DMS114 treated with DMSO at 0.1 percent for 48 hours (cell line): ENCODE measurements around the gene CALN1.
"Not testable (repeated sequence)": the region's sequence is repeated elsewhere in the genome, so short reads cannot be mapped to it uniquely, and the experiment has no call there.

Source experiments
- DNase-seq: peaks from one replicate; lab custom pipeline; 2025; ENCODE audit not compliant: unreplicated experiment; lab: John Stamatoyannopoulos, UW

The CALN1 gene

GRCh38 chr7:71824006-71824760, 588.0 kb downstream of the CALN1 start:
- DNase-seq: no peak

DNA sequence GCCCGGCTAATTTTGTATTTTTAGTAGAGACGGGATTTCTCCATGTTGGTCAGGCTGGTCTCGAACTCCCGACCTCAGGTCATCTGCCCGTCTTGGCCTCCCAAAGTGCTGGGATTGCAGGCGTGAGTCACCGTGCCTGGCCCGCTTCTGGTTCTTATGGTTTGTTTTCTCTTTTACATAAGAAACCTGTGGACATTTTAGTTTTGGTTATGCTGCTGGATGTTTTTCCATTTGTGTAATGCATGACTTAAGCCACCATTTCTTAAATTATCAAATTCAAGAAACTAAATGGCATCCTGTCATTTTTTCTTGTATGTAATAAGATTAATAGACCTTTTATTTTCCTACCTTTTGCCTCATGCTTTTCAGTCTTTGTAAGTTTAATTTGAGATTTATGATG, 589.7 kb downstream of the CALN1 start:
- not testable (repeated sequence) for DNase-seq

DNA sequence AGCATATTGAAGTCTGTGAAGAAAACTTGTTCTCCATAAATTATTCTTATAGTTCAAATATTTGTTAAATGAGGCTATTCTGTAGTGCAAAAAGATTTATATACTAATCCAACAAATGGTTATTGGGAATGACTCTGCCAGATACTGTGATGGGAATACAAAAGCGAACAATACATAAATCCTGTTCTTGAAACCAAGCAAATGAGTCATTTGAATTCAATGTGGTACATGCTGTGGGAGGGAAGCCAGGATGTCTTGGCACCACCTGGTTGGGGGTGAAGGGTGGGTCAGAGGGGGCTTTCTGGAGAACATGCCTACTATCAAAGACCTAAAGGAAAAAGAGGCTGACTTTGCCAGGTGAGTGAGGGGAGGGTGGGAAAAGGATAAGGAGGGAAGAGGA, 594.2 kb downstream of the CALN1 start:
- no peak for DNase-seq

GRCh38 chr7:71808115-71808514, 604.0 kb downstream of the CALN1 start:
- DNase-seq: no peak

- DNase-seq: no peak
Observed at GRCh38 chr7:71804256-71804655, 607.9 kb downstream of the CALN1 start.

DNA sequence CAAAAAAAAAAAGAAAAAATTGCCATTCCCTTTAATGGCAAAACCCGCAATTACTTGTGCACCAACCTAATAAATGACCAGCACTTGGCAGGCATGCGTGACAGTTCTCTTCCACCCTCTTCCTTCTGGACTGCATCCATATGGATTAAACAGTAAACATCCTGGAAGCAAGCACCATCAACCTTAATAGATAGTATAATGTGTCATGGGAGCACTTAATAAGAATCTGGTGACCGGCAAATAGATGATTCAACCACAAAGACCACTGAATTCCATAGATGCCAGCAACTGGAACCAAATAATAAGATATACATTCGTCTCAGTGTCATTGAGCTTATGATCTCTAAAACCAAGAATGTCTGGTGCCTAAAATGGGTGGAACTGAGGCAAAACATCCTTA, 610.2 kb downstream of the CALN1 start:
- no peak for DNase-seq

DNA sequence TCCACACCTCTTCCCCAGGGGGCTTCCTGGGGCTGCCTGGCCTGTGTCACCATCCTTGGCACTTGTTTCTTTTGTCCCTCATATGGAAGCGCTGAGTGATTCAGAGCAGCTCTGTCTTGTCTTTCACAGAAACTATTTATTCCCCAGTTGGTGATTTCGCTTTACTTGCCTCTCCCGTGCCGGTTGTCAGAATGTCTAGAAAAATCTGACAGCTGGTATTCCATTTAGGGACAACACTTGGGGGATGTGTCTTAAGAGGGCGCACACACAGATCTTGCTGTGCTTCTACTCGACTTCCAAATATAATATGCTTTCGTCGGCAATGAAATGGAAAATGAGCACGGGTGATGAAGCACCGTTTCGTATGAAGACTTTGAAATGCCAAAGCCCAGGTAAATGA, 611.8 kb downstream of the CALN1 start:
- no peak for DNase-seq

DNA sequence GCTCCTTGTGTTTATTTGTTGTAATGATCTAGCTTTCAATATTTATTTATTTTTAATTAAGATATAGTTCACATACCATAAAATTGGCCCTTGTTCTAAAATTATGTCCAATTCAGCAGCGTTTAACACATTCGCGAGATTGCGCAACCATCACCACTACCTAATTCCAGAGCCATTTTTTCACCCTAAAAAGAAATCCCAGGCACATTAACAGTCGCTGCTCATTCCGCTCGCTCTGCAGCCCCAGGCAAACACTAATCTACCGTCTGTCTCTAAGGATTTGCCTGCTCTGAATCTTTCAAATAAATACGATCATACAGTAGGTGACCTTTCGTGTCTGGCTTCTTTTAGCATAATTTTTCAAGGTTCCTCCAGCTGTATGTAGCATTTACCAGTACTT, 616.7 kb downstream of the CALN1 start:
- DNase-seq: no peak

DNA sequence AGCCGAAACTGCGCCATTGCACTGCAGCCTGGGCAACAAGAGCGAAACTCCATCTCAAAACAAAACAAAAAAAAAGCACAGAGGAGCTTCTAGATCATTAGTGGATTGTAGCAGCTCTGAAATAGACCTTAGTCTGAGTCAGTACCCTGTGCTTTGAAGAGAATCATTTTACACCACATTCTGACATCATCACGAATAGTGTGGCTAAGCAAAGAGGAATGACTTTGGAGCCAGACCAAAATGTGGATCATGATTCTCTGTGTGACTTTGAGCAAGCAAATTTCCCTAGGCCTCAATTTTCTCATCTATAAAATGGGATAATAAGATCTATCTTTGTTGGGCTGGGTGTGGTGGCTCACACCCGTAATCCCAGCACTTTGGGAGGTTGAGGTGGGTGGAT, 618.9 kb downstream of the CALN1 start:
- DNase-seq: no peak

- no peak for DNase-seq
Observed at GRCh38 chr7:71787513-71787912, 624.6 kb downstream of the CALN1 start.

- no peak for DNase-seq
Observed at GRCh38 chr7:71785216-71785615, 626.9 kb downstream of the CALN1 start.

- no peak for DNase-seq
Observed at GRCh38 chr7:71784781-71785180, 627.4 kb downstream of the CALN1 start.

DNA sequence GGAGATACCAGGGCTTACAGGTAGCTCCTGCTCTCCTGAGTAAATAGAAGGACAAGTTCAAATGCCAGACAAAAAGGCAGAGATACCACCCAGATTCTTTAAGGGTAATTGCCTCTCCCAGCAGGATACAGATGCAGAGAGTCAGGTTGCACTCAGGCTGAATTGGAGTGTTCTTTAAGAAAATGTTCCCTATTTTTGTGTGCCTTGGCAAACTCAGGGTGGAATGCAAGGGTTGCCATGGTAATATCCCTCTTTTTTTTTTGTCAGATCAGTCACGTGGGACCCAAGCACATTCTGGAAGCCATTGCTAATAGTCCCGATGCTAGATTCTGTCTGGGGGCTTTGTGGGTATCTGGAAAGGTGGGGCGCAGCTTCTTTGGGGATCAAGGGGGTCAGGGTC, 628.0 kb downstream of the CALN1 start:
- DNase-seq: no peak

- DNase-seq: no peak
Observed at GRCh38 chr7:71783779-71784178, 628.4 kb downstream of the CALN1 start.

DNA sequence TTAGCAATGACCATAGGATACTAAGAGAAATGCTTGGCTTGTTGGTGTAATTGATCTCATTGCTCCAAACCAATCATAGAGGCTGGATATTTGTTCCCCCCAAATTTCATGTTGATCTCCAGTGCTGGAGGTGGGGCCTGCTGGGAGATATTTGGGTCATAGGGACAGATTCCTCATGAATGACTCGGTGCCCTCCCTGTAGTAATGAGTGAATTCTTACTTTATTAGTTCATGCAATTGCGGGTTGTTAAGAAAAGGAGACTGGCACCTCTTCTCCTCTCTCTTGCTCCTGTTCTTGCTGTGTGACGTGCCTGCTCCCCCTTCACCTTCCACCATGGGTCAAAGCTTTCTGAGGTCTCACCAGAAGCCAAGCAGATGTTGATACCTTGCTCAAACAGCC, 630.1 kb downstream of the CALN1 start:
- DNase-seq: no peak

DNA sequence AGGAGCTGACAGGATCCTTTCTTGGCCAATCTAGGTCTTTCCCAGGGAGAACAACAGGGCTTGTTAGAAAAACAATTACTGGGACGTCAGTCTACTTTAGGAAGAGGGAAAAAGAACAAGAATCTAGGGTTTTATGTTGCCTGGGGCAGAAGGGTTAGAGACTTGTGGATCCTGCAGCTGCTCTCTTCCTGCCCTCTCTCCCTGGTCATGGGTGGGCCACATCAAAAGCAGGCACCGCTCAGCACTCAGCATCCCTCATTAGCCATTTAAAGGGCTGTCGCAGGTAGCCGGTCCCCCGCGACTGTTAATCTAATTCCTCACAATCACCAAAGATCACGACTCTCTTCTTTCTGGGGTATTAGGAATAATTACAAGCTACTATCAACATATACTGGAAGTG, 631.9 kb downstream of the CALN1 start:
- DNase-seq: no peak

- no peak for DNase-seq
Observed at GRCh38 chr7:71777278-71777677, 634.9 kb downstream of the CALN1 start.

GRCh38 chr7:71776726-71777125, 635.4 kb downstream of the CALN1 start:
- DNase-seq: no peak

- no peak for DNase-seq
Observed at GRCh38 chr7:71775648-71776047, 636.5 kb downstream of the CALN1 start.

GRCh38 chr7:71772779-71773178, 639.4 kb downstream of the CALN1 start:
- no peak for DNase-seq

DNA sequence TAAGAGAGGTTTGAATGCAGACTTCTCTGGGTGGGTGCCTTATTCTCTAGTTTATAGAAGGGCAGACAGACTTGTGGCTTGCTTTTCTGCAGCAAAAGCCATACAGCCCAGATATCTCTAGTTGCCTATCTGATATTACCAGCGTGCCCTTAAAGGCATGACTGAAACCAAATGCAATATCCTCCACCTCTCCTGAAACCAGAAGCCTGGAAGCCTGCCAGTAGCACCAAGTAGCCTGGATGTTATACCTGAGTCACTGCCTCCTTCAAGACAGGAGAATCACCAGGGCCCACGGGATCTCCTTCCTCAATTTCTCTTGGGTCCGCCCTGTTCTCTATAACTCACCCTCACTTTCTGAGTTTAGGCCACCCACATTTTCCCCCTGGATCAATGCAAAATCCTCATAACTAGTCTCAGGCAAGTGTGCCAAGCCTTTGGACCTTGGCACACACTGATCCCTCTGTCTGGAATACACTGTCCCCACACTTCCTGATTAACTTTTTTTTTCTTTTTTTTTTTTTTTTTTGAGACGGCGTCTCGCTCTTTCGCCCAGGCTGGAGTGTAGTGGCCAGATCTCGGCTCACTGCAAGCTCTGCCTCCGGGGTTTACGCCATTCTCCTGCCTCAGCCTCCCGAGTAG, 641.8 kb downstream of the CALN1 start:
- no peak for DNase-seq

DNA sequence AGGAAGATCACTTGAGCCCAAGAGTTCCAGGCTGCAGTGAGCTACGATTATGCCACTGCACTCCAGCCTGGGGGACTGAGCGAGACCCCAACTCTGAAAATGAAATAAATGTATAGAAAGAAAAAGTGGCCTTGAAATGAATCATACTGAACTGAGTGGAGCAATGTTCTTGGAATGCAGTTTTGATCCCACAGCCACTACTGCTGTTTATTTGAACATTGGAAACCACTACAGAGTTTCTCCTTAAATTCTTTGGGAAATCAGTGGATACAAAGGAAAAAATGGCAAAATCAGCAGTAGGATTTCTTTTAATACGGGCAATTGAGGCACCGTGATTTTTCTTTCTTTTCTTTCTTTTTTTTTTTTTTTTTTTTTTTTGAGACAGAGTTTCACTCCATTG, 642.8 kb downstream of the CALN1 start:
- no peak for DNase-seq

- DNase-seq: no peak
Observed at GRCh38 chr7:71768450-71768849, 643.7 kb downstream of the CALN1 start.
